Measurements from ENCODE around the gene SEMA4D.

DNA sequence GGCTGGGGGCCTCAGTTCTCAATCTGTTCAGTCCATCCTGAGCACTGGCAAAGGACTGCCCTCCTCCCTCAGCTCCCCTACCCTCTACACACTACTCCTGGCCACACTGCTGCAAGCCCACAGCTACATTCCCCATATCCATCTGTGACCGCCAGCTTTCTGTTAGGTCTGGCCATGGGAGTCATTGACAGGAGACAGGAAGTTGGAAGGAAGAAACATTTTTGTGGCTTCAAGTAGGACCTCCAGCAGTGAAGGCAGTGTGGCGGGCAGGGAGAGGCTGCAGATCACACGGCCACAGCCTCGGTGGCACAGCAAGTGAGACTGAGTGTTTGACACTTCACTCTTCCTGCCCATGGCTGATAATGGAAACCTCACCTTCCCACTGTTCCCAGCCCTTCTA, 123.7 kb downstream of the SEMA4D start:
- no peak for TF ChIP-seq CTCF (conservative IDR thresholded peaks at IDR 0.05; ENCODE audit: low read length)
- TF ChIP-seq EZH2phosphoT487 (IDR thresholded peaks at IDR 0.05; ENCODE audit: borderline replicate concordance), result no peak
